Osteocyte (in vitro differentiated cells): Measurements from ENCODE around the gene SMYD3. TPM values are rescaled to one million over a fixed set of nuclear protein-coding genes. Genes with fewer than 3 reads are reported as not detected.

Experiments
- DNase-seq: peaks from one replicate; pipeline ENCODE4 v3.0.0; 2021; ENCODE audit warnings: mixed read lengths; ENCODE audit not compliant: unreplicated experiment; ENCODE audit errors: extremely low spot score
- H3K27ac Mint-ChIP-seq: one replicate; pipeline ENCODE4 v1.8.0; 2021; ENCODE audit warnings: mild to moderate bottlenecking, mixed read lengths; ENCODE audit not compliant: unreplicated experiment
- H3K27me3 Mint-ChIP-seq: one replicate; pipeline ENCODE4 v1.8.0; 2021; ENCODE audit warnings: mixed read lengths; ENCODE audit not compliant: unreplicated experiment
- H3K36me3 Mint-ChIP-seq: one replicate; pipeline ENCODE4 v1.8.0; 2021; ENCODE audit warnings: mixed read lengths; ENCODE audit not compliant: unreplicated experiment
- H3K4me1 Mint-ChIP-seq: one replicate; pipeline ENCODE4 v1.8.0; 2021; ENCODE audit warnings: mixed read lengths; ENCODE audit not compliant: unreplicated experiment
- H3K4me3 Mint-ChIP-seq: one replicate; pipeline ENCODE4 v1.8.0; 2021; ENCODE audit warnings: mild to moderate bottlenecking, moderate library complexity, mixed read lengths; ENCODE audit not compliant: unreplicated experiment
- H3K9me3 Mint-ChIP-seq: one replicate; pipeline ENCODE4 v1.8.0; 2021; ENCODE audit warnings: mixed read lengths; ENCODE audit not compliant: unreplicated experiment
- total RNA-seq: library from RNA; stranded (reverse); gene quantifications from 2 replicates; pipeline ENCODE4 v1.2.1, GENCODE V29; 2021
- TF ChIP-seq, protein P1 (sequence below): fragments of 200-600 bp; sonication (generic); IDR thresholded peaks from 2 replicates; pipeline ENCODE4 v1.5.0; 2021; ENCODE audit warnings: antibody characterized with exemption, mild to moderate bottlenecking, moderate library complexity

SMYD3 gene
- total RNA-seq, 1 donor from 2014 or later: 22.3 TPM

DNA sequence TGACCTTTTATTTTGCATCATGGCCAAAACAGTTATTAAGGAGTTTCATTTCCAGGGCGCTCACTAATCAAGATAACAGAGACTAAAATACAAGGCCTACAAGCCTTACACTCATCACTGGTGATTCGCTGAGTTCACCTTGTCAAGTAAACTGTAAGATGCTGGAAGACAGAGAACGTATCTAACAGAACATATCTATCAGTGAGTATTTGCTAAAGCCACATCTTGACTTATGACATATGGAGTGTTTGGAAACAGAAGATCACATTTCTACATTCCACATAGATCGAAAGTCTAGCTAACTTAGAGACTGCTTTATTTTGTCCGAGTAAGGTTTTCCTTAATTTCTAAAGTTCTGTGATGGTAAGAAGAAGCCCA lies 506.5 kb downstream of the SMYD3 start:
- H3K9me3 Mint-ChIP-seq: peaks cover 3% of the 10 kb centered on the region
- DNase-seq: no peak

DNA sequence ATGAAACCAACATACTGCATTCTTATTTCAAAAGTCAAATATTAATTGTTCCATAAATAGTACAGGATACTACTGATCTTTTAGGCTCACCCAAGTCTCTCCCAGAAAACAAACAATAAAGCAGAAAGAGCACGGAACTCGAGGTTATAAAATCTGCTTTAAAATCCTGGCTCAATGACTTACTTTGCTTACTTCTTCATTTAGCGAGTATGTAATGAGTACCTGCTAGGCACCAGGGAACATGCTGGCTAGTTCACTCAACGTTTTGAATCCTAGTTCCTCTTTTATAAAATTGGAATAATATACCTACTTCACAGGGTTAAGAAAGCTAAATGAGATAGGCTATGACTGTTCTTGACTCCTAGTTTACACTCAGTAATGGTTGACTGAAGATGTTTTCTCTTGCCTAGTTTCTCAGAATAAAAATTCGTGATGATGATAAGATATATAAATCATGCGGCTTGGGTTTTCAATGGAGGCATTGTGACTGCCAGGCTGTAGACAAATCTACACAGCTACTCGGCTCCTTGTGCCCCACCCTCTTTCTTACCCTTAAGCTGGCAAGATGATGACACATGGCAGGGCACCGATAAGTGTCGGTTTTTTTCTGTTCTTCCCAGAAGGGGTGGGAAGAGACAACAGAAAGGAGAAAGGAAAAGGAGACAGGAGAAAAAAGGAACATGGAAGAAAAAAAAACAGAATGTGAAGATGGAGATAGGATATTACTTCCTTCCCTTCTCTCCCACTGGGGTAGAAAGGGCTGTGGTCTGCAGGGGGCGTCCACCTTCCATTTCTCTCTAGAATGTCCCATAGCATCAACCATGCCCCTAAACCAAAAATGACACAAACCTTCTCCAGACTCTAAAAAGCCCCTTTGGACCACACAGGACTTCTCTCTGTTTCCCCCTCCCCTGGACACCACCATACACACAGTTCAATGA lies 507.1 kb downstream of the SMYD3 start:
- H3K27ac Mint-ChIP-seq: no peak overlapping the region
- no peaks in the 10 kb centered on the region for H3K27me3 Mint-ChIP-seq
- TF ChIP-seq, protein P1, sequence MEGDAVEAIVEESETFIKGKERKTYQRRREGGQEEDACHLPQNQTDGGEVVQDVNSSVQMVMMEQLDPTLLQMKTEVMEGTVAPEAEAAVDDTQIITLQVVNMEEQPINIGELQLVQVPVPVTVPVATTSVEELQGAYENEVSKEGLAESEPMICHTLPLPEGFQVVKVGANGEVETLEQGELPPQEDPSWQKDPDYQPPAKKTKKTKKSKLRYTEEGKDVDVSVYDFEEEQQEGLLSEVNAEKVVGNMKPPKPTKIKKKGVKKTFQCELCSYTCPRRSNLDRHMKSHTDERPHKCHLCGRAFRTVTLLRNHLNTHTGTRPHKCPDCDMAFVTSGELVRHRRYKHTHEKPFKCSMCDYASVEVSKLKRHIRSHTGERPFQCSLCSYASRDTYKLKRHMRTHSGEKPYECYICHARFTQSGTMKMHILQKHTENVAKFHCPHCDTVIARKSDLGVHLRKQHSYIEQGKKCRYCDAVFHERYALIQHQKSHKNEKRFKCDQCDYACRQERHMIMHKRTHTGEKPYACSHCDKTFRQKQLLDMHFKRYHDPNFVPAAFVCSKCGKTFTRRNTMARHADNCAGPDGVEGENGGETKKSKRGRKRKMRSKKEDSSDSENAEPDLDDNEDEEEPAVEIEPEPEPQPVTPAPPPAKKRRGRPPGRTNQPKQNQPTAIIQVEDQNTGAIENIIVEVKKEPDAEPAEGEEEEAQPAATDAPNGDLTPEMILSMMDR: no peak
- H3K9me3 Mint-ChIP-seq: peaks cover 3% of the 10 kb centered on the region
- no peak for DNase-seq
- peaks cover 53% of the 10 kb centered on the region for H3K4me1 Mint-ChIP-seq
- no peak overlapping the region for H3K4me3 Mint-ChIP-seq
- H3K36me3 Mint-ChIP-seq: peaks cover 4% of the 10 kb centered on the region

More for the DNA sequence above, 506.5 kb downstream of the SMYD3 start:
- H3K4me3 Mint-ChIP-seq: no peak overlapping the region
- peaks cover 53% of the 10 kb centered on the region for H3K4me1 Mint-ChIP-seq
- peaks cover 4% of the 10 kb centered on the region for H3K36me3 Mint-ChIP-seq
- peak overlapping the region; percentile 57 for H3K27ac Mint-ChIP-seq
- H3K27me3 Mint-ChIP-seq: no peaks in the 10 kb centered on the region
- TF ChIP-seq, protein P1: no peak

DNA sequence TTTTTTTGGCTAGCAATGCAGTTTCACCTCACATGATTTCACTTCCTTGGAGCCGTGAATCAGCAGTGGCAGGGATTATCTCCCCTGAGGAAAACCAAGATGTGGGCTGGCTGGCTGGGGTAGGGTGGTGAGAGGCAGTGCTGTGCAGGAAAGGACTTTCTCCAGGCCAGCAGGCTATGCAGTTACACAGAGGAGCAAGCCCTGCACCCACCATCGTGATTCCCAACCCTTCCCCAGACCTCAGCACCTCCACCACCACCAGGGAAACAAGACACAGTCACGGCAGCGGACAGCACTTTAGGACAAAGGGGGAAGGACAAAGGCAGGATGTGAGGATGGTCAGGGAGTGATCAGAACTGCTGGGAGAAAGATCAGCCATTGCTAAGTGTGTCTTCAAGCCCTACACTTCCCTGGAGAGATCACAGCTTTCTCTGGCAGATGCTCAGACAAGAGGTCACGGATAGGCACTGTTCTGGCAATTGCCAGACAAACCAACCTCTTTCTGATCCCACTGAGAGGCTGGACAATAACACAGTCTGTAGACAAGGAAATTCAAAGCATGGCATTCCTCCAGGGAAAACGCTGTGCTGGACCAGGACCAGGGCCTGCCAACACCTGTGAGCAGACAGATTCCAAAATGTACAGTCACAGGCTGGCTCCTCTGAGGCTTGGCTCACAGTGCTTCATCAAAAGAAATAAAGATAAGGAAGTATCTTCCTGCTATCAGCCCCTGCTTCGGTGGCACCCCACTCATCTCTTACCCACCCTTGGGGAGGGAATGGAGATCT lies 509.4 kb downstream of the SMYD3 start:
- peaks cover 3% of the 10 kb centered on the region for H3K9me3 Mint-ChIP-seq
- H3K4me1 Mint-ChIP-seq: peaks cover 40% of the 10 kb centered on the region
- no peak overlapping the region for H3K4me3 Mint-ChIP-seq
- H3K36me3 Mint-ChIP-seq: peaks cover 6% of the 10 kb centered on the region
- TF ChIP-seq, protein P1: no peak
- no peak overlapping the region for H3K27ac Mint-ChIP-seq
- no peak for DNase-seq
- H3K27me3 Mint-ChIP-seq: no peaks in the 10 kb centered on the region

DNA sequence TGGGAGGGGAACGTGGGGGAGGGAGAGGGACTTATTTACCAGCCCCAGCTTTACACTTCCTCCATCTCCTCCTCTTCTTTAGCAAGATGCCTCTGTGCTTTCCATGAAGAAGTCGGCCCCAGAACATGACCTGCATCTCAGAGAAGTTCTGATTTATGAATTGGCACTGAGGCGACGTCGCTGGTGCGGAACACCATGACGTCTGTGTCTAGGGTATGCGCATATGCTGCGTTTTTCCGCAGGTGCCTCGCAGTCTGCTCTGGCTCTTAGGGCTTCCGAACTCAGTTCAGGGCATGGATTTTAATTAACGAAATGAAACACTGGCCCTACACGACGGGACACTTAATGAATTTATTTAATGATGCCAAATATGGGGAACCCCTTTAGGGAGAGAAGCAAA lies 510.3 kb downstream of the SMYD3 start:
- H3K36me3 Mint-ChIP-seq: peaks cover 6% of the 10 kb centered on the region
- H3K27ac Mint-ChIP-seq: no peak overlapping the region
- H3K4me1 Mint-ChIP-seq: peaks cover 38% of the 10 kb centered on the region
- H3K27me3 Mint-ChIP-seq: no peaks in the 10 kb centered on the region
- no peak for DNase-seq
- no peak overlapping the region for H3K4me3 Mint-ChIP-seq
- H3K9me3 Mint-ChIP-seq: peaks cover 3% of the 10 kb centered on the region
- TF ChIP-seq, protein P1: no peak

DNA sequence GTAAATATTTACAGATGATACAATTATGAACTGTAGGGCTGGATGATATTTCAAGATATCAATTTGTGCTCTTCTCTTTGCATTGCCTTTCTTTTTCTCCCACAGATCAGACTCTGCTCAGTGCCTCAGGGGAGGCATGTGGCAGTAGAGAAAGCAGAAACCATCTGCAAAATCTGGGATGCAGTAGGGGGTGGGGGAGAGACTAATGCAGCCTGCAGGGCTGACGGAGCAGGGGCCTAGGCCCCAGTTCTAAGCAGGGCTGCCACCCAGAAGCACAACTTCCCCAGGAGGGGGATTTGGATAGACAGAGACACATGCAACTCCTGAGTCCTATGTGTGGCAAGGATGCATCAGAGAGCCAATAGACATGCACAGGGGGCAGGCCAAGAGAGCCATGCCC lies 511.6 kb downstream of the SMYD3 start:
- Mint-ChIP-seq H3K9me3 (peaks cover 3% of the 10 kb centered on the region), H3K27ac (no peak overlapping the region), H3K4me3 (no peak overlapping the region), H3K4me1 (peaks cover 24% of the 10 kb centered on the region), H3K27me3 (no peaks in the 10 kb centered on the region), H3K36me3 (peaks cover 6% of the 10 kb centered on the region)
- TF ChIP-seq, protein P1: no peak
- DNase-seq: no peak
